IMR-90 (cell line): ENCODE data around the gene PHF21B. TPM values are rescaled to one million over a fixed set of nuclear protein-coding genes. Genes with fewer than 3 reads are reported as not detected.

Experiments
- ATAC-seq: fragments of 200-7000 bp; cut with Tn5 transposase; 2 replicates; pipeline ENCODE4 v1.9.1; 2020; ENCODE audit warnings: low read depth, mild to moderate bottlenecking, moderate library complexity
- BruUV-seq: library from RNA; stranded (reverse); fragments of 400-500 nt; replicated peaks from 2 replicates; lab custom pipeline; 2021; lab: Mats Ljungman, UMichigan
- CTCF ChIA-PET: fragments of 300-600 bp; formaldehyde crosslinking; extraction: SDS; loops from one replicate; lab custom pipeline; 2021; ENCODE audit warnings: antibody characterized with exemption; lab: Yijun Ruan, JAX
- POLR2A ChIA-PET: fragments of 300-600 bp; sonication (Branson Sonifier 250); formaldehyde crosslinking; loops from one replicate; lab custom pipeline; 2022; ENCODE audit warnings: antibody characterized with exemption; ENCODE audit not compliant: unreplicated experiment; lab: Charles Lee
- DNase-seq: peaks from one replicate; pipeline ENCODE4 v3.0.0; 2013
- H2AFZ ChIP-seq: replicated peaks from 2 replicates; pipeline ENCODE3; 2013; ENCODE audit warnings: low read length, mild to moderate bottlenecking; ENCODE audit not compliant: poor library complexity
- H2AK5ac ChIP-seq: 2 replicates; pipeline ENCODE4 v1.6.1; 2013; ENCODE audit warnings: low read depth, low read length, inconsistent platforms
- H2AK9ac ChIP-seq: replicated peaks from 2 replicates; pipeline ENCODE3; 2013; ENCODE audit warnings: mild to moderate bottlenecking, low read depth, low read length, moderate library complexity; ENCODE audit not compliant: poor library complexity
- H2BK120ac ChIP-seq: 2 replicates; pipeline ENCODE4 v1.6.1; 2013; ENCODE audit warnings: low read depth, low read length, inconsistent platforms
- H2BK15ac ChIP-seq: 3 replicates; pipeline ENCODE4 v1.6.1; 2013; ENCODE audit warnings: low read depth, low read length, inconsistent platforms
- H2BK20ac ChIP-seq: 2 replicates; pipeline ENCODE4 v1.6.1; 2013; ENCODE audit warnings: low read depth, mild to moderate bottlenecking, inconsistent platforms, low read length, moderate library complexity
- H2BK5ac ChIP-seq: 2 replicates; pipeline ENCODE4 v1.6.1; 2013; ENCODE audit warnings: mild to moderate bottlenecking, low read depth, low read length, inconsistent platforms; ENCODE audit not compliant: poor library complexity, severe bottlenecking
- H3K14ac ChIP-seq: replicated peaks from 2 replicates; pipeline ENCODE4 v1.6.1; 2013; ENCODE audit warnings: low read depth, low read length, inconsistent platforms
- H3K18ac ChIP-seq: 2 replicates; pipeline ENCODE4 v1.6.1; 2013; ENCODE audit warnings: low read depth, low read length, control low read depth
- H3K23ac ChIP-seq: 2 replicates; pipeline ENCODE4 v1.6.1; 2013; ENCODE audit warnings: low read depth, low read length, inconsistent platforms
- H3K27ac ChIP-seq: 2 replicates; pipeline ENCODE4 v1.5.1; 2013; ENCODE audit warnings: mild to moderate bottlenecking, control low read depth, low read length; ENCODE audit not compliant: insufficient read depth
- H3K27me3 ChIP-seq: 2 replicates; pipeline ENCODE4 v1.6.1; 2013; ENCODE audit warnings: low read length; ENCODE audit not compliant: control insufficient read depth, insufficient read depth
- H3K36me3 ChIP-seq: 2 replicates; pipeline ENCODE4 v1.6.1; 2013; ENCODE audit warnings: low read length, mixed read lengths; ENCODE audit not compliant: control insufficient read depth, insufficient read depth
- H3K4ac ChIP-seq: 2 replicates; pipeline ENCODE4 v1.6.1; 2013; ENCODE audit warnings: low read depth, low read length, inconsistent platforms
- H3K4me1 ChIP-seq: 2 replicates; pipeline ENCODE4 v1.6.1; 2013; ENCODE audit warnings: low read length, mixed read lengths; ENCODE audit not compliant: control insufficient read depth, insufficient read depth
- H3K4me2 ChIP-seq: 2 replicates; pipeline ENCODE4 v1.6.1; 2013; ENCODE audit warnings: low read depth, mild to moderate bottlenecking, control low read depth, low read length, moderate library complexity
- H3K4me3 ChIP-seq: 2 replicates; pipeline ENCODE4 v1.5.1; 2013; ENCODE audit warnings: low read depth, mild to moderate bottlenecking, control low read depth, low read length, moderate library complexity; ENCODE audit not compliant: insufficient read depth
- H3K56ac ChIP-seq: 2 replicates; pipeline ENCODE4 v1.6.1; 2013; ENCODE audit warnings: low read length, inconsistent platforms; ENCODE audit not compliant: insufficient read depth; ENCODE audit errors: extremely low read depth
- H3K79me1 ChIP-seq, 2 experiments: 2 replicates each; pipeline ENCODE4 v1.6.1; 2013; ENCODE audit warnings: low read length in 2 of 2, inconsistent platforms in 1 of 2, low read depth in 1 of 2
- H3K9ac ChIP-seq: 2 replicates; pipeline ENCODE4 v1.6.1; 2013; ENCODE audit warnings: low read depth, low read length, control low read depth
- H3K9me1 ChIP-seq: 2 replicates; pipeline ENCODE4 v1.6.1; 2013; ENCODE audit warnings: low read length, inconsistent platforms; ENCODE audit not compliant: insufficient read depth
- H3K9me3 ChIP-seq: 2 replicates; pipeline ENCODE4 v1.6.1; 2013; ENCODE audit warnings: low read length; ENCODE audit not compliant: control insufficient read depth, insufficient read depth
- H4K20me1 ChIP-seq: 2 replicates; pipeline ENCODE4 v1.6.1; 2013; ENCODE audit warnings: low read length, inconsistent platforms; ENCODE audit not compliant: insufficient read depth
- H4K5ac ChIP-seq: 2 replicates; pipeline ENCODE4 v1.6.1; 2013; ENCODE audit warnings: mild to moderate bottlenecking, low read depth, low read length, control low read depth
- H4K8ac ChIP-seq, 2 experiments: 2 replicates each; pipeline ENCODE4 v1.6.1; 2013; ENCODE audit warnings: low read depth in 2 of 2, low read length in 2 of 2, control low read depth in 1 of 2, inconsistent platforms in 1 of 2
- H4K91ac ChIP-seq: 2 replicates; pipeline ENCODE4 v1.6.1; 2013; ENCODE audit warnings: low read depth, low read length, inconsistent platforms; ENCODE audit not compliant: insufficient read depth
- BHLHE40 ChIP-seq: fragments of 150-350 bp; IDR thresholded peaks from 2 replicates; pipeline ENCODE4 v1.6.1; 2016; ENCODE audit warnings: mild to moderate bottlenecking, low read depth, low read length
- CEBPB ChIP-seq: IDR thresholded peaks from 2 replicates; pipeline ENCODE4 v1.6.1; 2012; ENCODE audit warnings: low read depth, low read length, improper control_type of control experiment
- CHD1 ChIP-seq: IDR thresholded peaks from 2 replicates; pipeline ENCODE4 v1.6.1; 2012; ENCODE audit warnings: low read depth, low read length, improper control_type of control experiment
- CTCF ChIP-seq: conservative IDR thresholded peaks from 2 replicates; pipeline ENCODE4 v1.5.1; 2012; ENCODE audit warnings: mild to moderate bottlenecking, low read depth, low read length, improper control_type of control experiment
- ELK1 ChIP-seq: fragments of 150-350 bp; IDR thresholded peaks from 2 replicates; pipeline ENCODE4 v1.6.1; 2016; ENCODE audit warnings: low read depth, mild to moderate bottlenecking, low read length, moderate library complexity, borderline replicate concordance
- FOS ChIP-seq: fragments of 150-350 bp; IDR thresholded peaks from 2 replicates; pipeline ENCODE4 v1.6.1; 2016; ENCODE audit warnings: low read depth, low read length
- MAFK ChIP-seq: IDR thresholded peaks from 2 replicates; pipeline ENCODE4 v1.6.1; 2012; ENCODE audit warnings: low read depth, low read length, improper control_type of control experiment
- MXI1 ChIP-seq: IDR thresholded peaks from 2 replicates; pipeline ENCODE4 v1.6.1; 2012; ENCODE audit warnings: low read depth, mild to moderate bottlenecking, low read length, moderate library complexity, borderline replicate concordance
- NFE2L2 ChIP-seq: fragments of 150-350 bp; IDR thresholded peaks from 2 replicates; pipeline ENCODE4 v1.6.1; 2016; ENCODE audit warnings: low read depth, mild to moderate bottlenecking, low read length
- RAD21 ChIP-seq: IDR thresholded peaks from 2 replicates; pipeline ENCODE4 v1.6.1; 2012; ENCODE audit warnings: low read length, improper control_type of control experiment
- RFX5 ChIP-seq: IDR thresholded peaks from 2 replicates; pipeline ENCODE4 v1.8.0; 2012; ENCODE audit warnings: low read depth, mild to moderate bottlenecking, low read length, moderate library complexity
- SMC3 ChIP-seq: fragments of 150-350 bp; IDR thresholded peaks from 2 replicates; pipeline ENCODE4 v1.6.1; 2016; ENCODE audit warnings: low read depth, mild to moderate bottlenecking, antibody characterized with exemption, low read length, moderate library complexity
- USF2 ChIP-seq: fragments of 150-350 bp; IDR thresholded peaks from 2 replicates; pipeline ENCODE4 v1.6.1; 2017; ENCODE audit warnings: mild to moderate bottlenecking, antibody characterized with exemption, low read length, low read depth
- WGBS, 2 experiments: methylation state at CpG; one replicate each; pipeline versions ENCODE4 v1.1.5 to v1.1.7; 2013; ENCODE audit warnings: missing lambda C conversion rate in 2 of 2; ENCODE audit not compliant: insufficient read length in 1 of 2; ENCODE audit errors: extremely low coverage in 2 of 2; 5-methylcytosine and 5-hydroxymethylcytosine counted together
- dilution Hi-C: fragments of 300-500 bp; cut with HindIII; formaldehyde crosslinking; loops from one replicate; pipeline ENCODE4 v1.14.3; 2018; ENCODE audit warnings: low sequenced_read_pairs; ENCODE audit not compliant: unreplicated experiment
- in situ Hi-C: fragments of 300-500 bp; cut with MboI; formaldehyde crosslinking; loops from 3 replicates; pipeline ENCODE4 v1.14.3; 2019; ENCODE audit warnings: low sequenced_read_pairs, inconsistent platforms, mixed read lengths
- intact Hi-C: fragments of 100-400 bp; cut with micrococcal nuclease; formaldehyde crosslinking; loops from 2 replicates; pipeline ENCODE4 v1.10.0; 2022
- polyA plus RNA-seq, 3 experiments: library from polyadenylated mRNA; depleted of rRNA; stranded (reverse); fragments of >200 nt; gene quantifications; 2 replicates each; pipeline ENCODE4 v1.2.3, GENCODE V29; 2012; ENCODE audit warnings: low replicate concordance in 1 of 3
- total RNA-seq: library from RNA; depleted of rRNA; stranded (reverse); fragments of >200 nt; gene quantifications from 2 replicates; pipeline ENCODE4 v1.2.3, GENCODE V29; 2012

PHF21B gene
- total and polyA plus RNA-seq, 2 of the 4 experiments (the other 2 are of a cell fraction), result 0.02 TPM; not detected in 1

DNA sequence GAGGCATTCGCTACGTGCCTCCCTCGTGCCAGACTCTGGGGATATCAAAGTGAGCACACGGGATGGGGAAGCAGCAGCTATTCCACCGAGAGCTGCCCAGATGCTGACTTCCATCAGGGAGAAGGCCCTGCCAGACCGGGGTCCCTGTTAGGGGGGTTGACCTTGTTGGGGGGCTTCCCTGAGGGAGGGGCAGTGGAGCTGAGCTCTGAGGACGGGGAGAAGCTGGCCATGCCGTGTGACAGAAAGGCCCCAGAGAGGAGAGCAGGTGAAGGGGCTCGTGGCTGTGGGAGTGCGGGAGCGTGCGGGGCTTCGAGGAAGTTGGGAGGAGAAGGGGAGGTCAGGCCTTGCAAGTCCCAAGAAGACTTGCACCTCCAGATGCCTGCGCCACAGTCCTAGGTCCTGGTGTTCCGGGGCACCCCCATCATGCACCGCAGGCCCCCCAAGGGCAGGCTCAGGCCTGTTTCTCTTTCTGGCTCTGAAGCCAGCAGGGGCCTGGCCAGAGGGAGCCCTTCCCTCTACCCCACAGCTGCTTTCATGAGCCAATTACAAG, 163.0 kb downstream of the PHF21B start:
- TF ChIP-seq RFX5 (no peak), CTCF (no peak), ELK1 (no peak), NFE2L2 (no peak), CEBPB (no peak), SMC3 (no peak), MAFK (no peak), BHLHE40 (no peak), MXI1 (no peak), FOS (no peak), RAD21 (no peak), USF2 (no peak), CHD1 (no peak)
- Histone ChIP-seq H4K5ac (no peak overlapping the region), H3K4ac (no peak overlapping the region), H3K4me2 (no peak overlapping the region), H3K56ac (no peak overlapping the region), H4K91ac (no peak overlapping the region), H3K27me3 (peaks cover 10% of the 10 kb centered on the region; the same call in 1 of the 2 replicates), H3K4me1 (no peaks in the 10 kb centered on the region), H3K9me1 (no peaks in the 10 kb centered on the region), H4K8ac (no peak overlapping the region), H4K20me1 (no peaks in the 10 kb centered on the region), H3K9ac (no peak overlapping the region), H2AFZ (no peak overlapping the region), H3K18ac (no peak overlapping the region), H3K4me3 (no peak overlapping the region), H2BK15ac (no peak overlapping the region), H2BK20ac (no peak overlapping the region), H2BK120ac (no peak overlapping the region), H3K14ac (no peak overlapping the region), H2AK5ac (no peak overlapping the region), H2AK9ac (no peak overlapping the region), H3K23ac (no peak overlapping the region), H3K36me3 (no peaks in the 10 kb centered on the region), H2BK5ac (no peak overlapping the region), H3K27ac (no peak overlapping the region), H3K9me3 (peaks cover 6% of the 10 kb centered on the region; the same call in 1 of the 2 replicates), H3K79me1 (no peaks in the 10 kb centered on the region)
- ATAC-seq, result no peak
- dilution Hi-C loops, result no loop called here
- BruUV-seq, result no TSS peak
- 67% methylated on average over 2 of the region's 16 CpGs; no CpG with 5 or more reads in 1 of the 2 experiments for WGBS, 2 experiments
- intact Hi-C loops, result no loop called here
- in situ Hi-C loops, result no loop called here
- POLR2A ChIA-PET, result no interaction called here
- no peak for DNase-seq
- CTCF ChIA-PET, result no interaction called here
